SK-N-SH (cell line): ENCODE results near the gene ENDOV.
"Not testable (repeated sequence)": the region's sequence is repeated elsewhere in the genome, so short reads cannot be mapped to it uniquely, and the experiment has no call there.

Experiments
- POLR2AphosphoS5 ChIP-seq: IDR thresholded peaks from 2 replicates; pipeline ENCODE4 v1.6.1; 2012; ENCODE audit warnings: low read depth, low read length
- RAD21 ChIP-seq: IDR thresholded peaks from 2 replicates; pipeline ENCODE4 v1.6.1; 2012; ENCODE audit warnings: mild to moderate bottlenecking, low read length
- TF ChIP-seq, protein P1 (sequence below): fragments of 200-600 bp; sonication (generic); IDR thresholded peaks from 2 replicates; pipeline ENCODE4 v1.6.1; 2017; ENCODE audit warnings: antibody characterized with exemption, mild to moderate bottlenecking, moderate library complexity
- TF ChIP-seq, protein P2 (sequence below): IDR thresholded peaks from 2 replicates; pipeline ENCODE4 v1.4.0; 2012; ENCODE audit warnings: low read depth, borderline replicate concordance

DNA sequence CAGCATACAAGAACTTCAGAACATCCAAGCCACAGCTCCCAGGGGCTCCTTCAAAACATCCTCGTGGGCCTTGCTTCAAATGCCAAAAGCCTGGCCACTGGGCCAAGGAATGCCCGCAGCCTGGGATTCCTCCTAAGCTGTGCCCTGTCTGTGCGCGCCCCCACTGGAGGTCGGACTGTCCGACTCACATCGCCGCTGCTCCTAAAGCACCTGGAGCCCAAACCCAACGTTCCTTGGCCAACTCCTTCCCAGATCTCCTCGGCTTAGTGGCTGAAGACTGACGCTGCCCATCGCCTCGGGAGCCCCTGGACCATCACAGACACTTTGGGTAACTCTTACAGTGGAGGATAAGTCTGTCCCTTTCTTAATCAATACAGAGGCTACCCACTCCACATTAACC is 12.9 kb upstream of the ENDOV start:
- TF ChIP-seq, protein P1, sequence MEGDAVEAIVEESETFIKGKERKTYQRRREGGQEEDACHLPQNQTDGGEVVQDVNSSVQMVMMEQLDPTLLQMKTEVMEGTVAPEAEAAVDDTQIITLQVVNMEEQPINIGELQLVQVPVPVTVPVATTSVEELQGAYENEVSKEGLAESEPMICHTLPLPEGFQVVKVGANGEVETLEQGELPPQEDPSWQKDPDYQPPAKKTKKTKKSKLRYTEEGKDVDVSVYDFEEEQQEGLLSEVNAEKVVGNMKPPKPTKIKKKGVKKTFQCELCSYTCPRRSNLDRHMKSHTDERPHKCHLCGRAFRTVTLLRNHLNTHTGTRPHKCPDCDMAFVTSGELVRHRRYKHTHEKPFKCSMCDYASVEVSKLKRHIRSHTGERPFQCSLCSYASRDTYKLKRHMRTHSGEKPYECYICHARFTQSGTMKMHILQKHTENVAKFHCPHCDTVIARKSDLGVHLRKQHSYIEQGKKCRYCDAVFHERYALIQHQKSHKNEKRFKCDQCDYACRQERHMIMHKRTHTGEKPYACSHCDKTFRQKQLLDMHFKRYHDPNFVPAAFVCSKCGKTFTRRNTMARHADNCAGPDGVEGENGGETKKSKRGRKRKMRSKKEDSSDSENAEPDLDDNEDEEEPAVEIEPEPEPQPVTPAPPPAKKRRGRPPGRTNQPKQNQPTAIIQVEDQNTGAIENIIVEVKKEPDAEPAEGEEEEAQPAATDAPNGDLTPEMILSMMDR = not testable (repeated sequence)
- not testable (repeated sequence) for TF ChIP-seq RAD21, POLR2AphosphoS5
- TF ChIP-seq, protein P2, sequence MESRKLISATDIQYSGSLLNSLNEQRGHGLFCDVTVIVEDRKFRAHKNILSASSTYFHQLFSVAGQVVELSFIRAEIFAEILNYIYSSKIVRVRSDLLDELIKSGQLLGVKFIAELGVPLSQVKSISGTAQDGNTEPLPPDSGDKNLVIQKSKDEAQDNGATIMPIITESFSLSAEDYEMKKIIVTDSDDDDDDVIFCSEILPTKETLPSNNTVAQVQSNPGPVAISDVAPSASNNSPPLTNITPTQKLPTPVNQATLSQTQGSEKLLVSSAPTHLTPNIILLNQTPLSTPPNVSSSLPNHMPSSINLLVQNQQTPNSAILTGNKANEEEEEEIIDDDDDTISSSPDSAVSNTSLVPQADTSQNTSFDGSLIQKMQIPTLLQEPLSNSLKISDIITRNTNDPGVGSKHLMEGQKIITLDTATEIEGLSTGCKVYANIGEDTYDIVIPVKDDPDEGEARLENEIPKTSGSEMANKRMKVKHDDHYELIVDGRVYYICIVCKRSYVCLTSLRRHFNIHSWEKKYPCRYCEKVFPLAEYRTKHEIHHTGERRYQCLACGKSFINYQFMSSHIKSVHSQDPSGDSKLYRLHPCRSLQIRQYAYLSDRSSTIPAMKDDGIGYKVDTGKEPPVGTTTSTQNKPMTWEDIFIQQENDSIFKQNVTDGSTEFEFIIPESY = not testable (repeated sequence)
